ENCODE results near the gene PATZ1. TPM values are rescaled to one million over a fixed set of nuclear protein-coding genes. Genes with fewer than 3 reads are reported as not detected.

The PATZ1 gene, protein sequence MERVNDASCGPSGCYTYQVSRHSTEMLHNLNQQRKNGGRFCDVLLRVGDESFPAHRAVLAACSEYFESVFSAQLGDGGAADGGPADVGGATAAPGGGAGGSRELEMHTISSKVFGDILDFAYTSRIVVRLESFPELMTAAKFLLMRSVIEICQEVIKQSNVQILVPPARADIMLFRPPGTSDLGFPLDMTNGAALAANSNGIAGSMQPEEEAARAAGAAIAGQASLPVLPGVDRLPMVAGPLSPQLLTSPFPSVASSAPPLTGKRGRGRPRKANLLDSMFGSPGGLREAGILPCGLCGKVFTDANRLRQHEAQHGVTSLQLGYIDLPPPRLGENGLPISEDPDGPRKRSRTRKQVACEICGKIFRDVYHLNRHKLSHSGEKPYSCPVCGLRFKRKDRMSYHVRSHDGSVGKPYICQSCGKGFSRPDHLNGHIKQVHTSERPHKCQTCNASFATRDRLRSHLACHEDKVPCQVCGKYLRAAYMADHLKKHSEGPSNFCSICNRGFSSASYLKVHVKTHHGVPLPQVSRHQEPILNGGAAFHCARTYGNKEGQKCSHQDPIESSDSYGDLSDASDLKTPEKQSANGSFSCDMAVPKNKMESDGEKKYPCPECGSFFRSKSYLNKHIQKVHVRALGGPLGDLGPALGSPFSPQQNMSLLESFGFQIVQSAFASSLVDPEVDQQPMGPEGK
- total RNA-seq = 9.8 and 12.7 TPM in 2 replicates

DNA sequence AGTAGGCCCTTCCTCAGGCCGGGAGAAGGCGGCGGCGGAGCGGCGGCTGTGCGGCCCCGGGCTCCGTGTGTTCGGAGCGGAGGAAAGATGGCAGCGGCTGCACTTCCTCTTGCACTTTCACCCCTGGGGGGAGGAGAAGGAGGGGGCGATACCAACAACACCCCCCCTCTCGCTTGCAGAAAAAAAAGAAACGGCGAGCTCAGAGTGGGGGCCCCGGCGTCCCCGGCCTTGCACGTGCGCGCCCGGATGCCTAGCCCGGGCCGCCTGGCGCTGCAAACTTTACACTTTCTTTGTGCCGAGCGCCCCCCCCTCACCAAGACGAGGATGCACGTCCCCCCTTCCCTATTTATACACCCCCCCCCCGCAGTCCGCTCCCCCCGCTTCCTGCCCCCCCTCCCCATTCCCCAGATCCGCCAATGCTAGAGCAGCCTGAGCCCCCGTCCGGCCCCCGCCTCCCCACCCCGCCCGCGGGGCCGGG, at the start of gene PATZ1:
PATZ1 (minus strand) TSS at position 92 of the 478 bp plus-strand sequence. CDS start 744 bp downstream, outside the sequence.

DNA sequence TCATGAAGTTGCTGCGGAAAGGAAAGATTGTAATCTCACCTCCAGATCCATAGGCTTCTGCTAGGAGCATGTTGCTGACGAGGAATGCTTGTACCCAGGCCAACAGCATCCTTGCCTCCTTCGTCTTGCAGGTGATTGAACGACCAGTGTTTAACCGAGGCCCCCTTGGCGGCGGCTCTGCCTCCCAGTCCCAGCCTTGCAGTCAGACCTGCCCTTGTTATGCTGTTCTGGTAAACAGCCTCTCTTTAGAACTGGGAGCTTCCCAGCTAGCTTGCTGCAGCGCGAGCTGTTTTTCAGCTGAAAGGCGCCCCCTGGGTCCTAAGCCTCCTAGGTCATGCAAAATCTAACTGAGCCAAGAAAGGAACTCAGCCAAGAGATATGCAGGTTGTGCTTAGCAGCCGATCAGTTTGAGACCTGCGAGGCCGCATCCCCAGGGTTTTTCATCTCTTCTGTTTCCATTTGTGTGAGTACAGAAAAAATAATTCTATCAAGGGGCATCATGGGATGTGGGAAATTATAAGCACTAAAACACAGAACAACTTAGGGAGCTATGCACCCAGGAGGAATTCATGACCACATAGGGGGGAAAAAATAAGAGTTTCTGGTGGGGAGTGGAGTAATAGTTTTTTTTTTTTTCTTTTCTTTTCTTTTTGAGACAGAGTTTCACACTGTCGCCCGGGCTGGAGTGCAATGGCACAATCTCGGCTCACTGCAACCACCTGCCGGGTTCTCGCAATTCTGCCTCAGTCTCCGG, 53.7 kb downstream of the PATZ1 start, which contains the start of gene PIK3IP1:
PIK3IP1 (minus strand) TSS at position 253 of the 754 bp plus-strand sequence; CDS start at position 109, 144 bp downstream.

Other genes starting within 250 kb of the PATZ1 start
- 58.1 and 84.4 TPM in 2 replicates for gene SELENOM, start 238.8 kb downstream of the PATZ1 start, total RNA-seq
- 0.08 and 0.34 TPM in 2 replicates for gene INPP5J, start 223.4 kb downstream of the PATZ1 start, total RNA-seq
- gene PLA2G3, start 205.8 kb downstream of the PATZ1 start, total RNA-seq = 0.23 and 0.31 TPM in 2 replicates
- gene RNF185, start 186.2 kb downstream of the PATZ1 start, total RNA-seq = 17.5 and 21.2 TPM in 2 replicates
- gene LIMK2, start 134.0 kb downstream of the PATZ1 start, total RNA-seq = 80.4 and 96.8 TPM in 2 replicates
- 13.8 and 35.1 TPM in 2 replicates for gene PIK3IP1, start 53.9 kb downstream of the PATZ1 start, total RNA-seq
- gene DRG1, start 53.3 kb upstream of the PATZ1 start, total RNA-seq = 44.1 and 75.3 TPM in 2 replicates
- 5.2 and 6.5 TPM in 2 replicates for gene EIF4ENIF1, start 143.5 kb upstream of the PATZ1 start, total RNA-seq
- 9.7 and 15.5 TPM in 2 replicates for gene SFI1, start 150.2 kb upstream of the PATZ1 start, total RNA-seq